Camera-type eye (tissue), 1 donor: ENCODE measurements around the gene CHMP2A. TPM values are rescaled to one million over a fixed set of nuclear protein-coding genes. Genes with fewer than 3 reads are reported as not detected.

Source experiments
- total RNA-seq: library from RNA; depleted of rRNA; stranded (reverse); fragments of >200 nt; gene quantifications from one replicate; pipeline ENCODE4 v1.2.3, GENCODE V29; 2014

The CHMP2A gene
- 71.1 TPM for total RNA-seq

DNA sequence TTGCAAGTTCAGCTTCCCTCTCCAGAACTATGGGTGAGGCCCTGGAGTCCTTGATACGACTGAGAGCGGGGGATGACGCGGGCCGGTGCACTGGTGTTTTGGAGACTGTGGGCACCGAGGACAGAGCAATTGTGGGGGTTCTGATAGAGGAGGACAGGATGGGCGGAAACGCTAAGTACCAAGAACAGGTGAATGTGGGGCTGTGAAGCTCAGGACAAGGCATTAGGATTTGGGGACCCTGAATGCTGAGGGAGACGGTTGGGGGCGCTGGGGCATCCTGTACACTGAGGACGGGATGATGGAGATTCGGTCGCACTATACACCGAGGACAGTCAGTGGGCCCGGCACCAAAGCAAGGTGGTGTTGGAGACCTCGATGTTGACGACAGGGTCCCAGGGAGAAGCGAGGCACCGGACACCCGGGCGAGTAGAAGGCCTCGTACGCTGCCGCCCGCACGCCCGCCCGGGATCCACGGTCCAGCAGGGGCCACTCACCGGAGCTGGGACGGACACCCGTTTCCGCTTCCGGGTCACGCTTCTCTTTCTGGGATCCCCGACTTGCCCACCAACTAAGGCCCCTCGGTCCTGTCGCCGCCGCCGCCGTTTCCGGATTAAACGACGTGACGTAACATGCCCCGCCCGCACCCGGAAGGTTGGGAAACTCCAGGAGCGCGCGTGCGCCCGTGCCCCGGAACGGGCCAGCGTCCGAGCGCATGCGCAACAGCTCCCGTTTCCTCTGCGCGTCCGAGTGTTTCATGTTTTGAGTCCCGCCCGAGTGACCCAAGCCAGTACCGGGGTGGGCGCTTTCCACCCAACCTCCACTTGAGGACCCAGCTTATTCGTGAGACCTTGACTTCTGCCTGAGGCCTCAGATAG is at the start of gene CHMP2A:
Gene CHMP2A, minus strand, starts transcription at position 612 of the 875 bp plus-strand sequence. CDS start 893 bp downstream, outside the sequence.

DNA sequence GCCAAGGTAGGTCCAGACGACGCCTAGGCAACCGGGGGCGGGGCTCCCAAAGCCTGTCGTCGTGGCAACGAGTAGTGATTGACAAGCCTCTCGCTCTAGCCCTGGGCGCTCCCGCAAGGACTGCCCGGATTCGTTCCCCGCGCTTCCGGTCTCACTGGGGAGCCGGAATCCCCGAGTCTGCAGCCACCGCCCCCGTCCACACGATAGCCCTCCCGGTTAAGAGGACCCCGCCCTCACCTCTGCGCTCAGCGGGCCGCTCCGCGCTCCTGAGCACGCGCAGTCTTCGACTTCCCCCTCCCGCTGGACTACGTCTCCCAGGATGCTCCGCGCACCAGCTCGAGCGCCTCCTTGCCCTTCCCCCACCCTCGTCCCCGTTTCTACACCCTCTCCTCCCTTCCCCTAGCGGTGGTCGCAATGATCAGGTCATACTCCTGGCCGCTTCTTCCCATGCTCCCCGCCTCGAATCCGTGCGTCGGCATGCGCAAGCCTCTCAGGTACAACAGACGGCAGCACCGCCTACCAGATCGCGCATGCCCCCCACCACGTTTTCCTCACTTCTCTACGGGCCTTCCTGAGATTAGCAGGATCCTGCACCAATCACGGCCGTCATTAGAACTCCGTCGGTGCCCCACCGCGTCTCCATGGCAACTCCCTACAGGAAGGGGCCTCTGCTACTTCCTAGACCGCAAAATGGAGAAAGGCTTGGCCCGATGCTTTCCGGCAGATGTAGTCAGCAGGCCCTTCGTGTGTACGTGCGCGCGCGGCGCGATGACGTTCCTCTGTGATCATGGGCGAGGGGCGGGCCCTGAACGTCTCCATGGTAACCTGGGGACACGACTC is 18.1 kb upstream of the CHMP2A start, which contains the start of gene MZF1:
Gene MZF1, minus strand, starts transcription at position 518 of the 840 bp plus-strand sequence. CDS start 1,946 bp downstream, outside the sequence.

DNA sequence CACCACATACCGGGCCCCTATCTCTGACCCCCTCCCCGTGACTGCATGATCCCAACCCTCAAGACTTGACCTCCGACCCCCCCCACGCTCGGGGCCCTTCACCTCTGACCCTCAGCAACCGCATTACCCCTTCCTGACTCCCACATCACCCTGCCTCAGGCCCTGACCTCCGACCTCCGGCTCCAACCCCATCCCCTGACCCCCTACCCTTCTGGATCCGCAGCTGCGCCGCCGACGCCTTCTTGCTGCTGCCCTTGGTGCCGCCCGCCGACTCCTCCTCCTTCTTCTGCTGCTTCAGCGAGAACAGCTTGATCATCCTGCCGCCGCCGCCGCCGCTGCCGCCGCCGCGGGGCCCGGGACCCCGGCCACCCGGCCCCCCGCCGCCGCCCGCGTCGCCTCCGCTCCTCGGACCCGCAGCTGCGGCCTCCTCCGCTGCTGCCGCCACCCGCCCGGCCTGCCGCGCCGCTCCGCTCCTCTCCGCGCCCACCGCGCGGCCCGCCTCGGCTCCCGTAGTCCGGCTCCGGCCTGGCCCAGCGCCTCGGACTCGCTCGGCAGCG is 3.2 kb upstream of the CHMP2A start, which contains the start of gene UBE2M:
Gene UBE2M, minus strand, starts transcription at position 546 of the 557 bp plus-strand sequence. Its CDS starts 230 bp downstream, at position 316.

DNA sequence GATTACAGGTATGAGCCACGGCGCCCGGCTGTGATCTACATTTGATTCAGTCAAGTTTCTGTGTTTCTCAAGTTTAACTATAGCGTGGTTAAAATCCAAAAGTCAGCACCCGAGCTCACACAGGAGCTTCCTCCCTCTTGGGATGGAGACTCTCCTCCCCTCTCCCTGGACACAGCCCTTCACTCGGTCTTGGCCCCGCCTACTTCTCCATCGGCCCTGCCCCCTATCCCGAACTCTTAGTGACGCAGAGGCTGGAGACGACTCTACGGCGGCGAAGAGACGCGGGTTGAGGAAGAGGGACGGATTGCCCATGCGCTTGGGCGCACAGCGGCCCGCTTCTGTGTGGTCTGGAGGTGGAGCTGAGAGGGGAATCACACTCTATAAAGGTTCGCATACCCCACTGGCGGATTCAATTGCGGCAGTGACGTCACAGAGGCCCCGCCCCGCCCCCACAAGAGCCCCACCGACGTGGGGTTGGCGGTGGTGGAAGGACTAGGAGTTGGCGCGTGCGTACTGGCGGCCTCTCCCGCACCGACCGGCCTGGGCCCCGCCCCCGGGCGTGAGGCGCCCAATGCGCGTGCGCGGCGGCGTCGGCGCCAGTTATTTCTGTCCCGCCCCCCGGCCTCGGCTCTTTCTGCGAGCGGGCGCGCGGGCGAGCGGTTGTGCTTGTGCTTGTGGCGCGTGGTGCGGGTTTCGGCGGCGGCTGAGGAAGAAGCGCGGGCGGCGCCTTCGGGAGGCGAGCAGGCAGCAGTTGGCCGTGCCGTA is 10.9 kb downstream of the CHMP2A start, which contains the start of gene TRIM28:
Gene TRIM28, plus strand, starts transcription at position 239 of the 765 bp plus-strand sequence. CDS start 694 bp downstream, outside the sequence.

DNA sequence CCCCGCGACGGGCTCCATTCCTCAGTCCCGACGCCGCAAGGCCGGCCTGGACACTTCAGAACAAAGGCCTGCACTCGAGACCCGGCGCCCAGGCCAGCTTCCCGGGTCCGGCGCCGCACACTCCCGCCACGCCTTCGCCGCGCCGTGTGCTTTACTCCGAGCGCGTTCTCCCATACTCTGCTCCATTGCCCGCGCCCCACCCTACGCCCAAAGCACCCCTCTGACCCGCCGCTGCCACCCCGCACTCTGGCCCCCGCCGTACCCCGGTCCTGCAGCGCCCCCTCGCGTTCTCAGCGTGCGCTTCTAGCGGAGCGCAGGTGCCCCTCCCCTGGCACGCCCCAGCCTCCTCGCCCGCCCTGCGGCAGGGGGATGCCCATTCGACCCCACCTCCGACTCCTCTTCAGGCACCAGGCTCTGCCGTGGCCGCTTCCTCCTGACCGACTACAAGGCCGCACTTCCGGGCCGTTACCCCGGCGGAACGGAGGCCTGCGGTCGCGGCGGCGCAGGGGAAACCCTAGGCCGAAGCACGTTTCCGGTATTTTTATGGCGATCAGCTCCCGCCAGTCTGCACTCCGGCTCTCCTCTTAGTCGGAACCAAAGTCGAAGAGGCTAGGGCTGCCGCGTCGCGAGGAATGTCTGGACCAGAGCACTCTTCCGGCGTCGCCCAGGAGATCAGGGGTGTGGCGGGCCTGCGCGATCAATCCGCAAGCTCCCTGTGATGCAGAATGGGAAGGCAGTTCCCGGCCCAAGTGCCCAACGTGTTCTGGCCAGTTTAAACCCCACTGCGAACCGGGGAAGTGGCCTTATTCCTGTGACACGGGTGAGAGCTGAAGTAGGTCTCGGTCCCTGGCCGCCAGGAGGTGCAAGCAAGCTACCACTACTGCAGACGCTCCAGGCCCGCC is 35.3 kb downstream of the CHMP2A start, which contains the start of gene ZBTB45:
Gene ZBTB45, minus strand, starts transcription at position 456 of the 902 bp plus-strand sequence. CDS start 2,137 bp downstream, outside the sequence.

DNA sequence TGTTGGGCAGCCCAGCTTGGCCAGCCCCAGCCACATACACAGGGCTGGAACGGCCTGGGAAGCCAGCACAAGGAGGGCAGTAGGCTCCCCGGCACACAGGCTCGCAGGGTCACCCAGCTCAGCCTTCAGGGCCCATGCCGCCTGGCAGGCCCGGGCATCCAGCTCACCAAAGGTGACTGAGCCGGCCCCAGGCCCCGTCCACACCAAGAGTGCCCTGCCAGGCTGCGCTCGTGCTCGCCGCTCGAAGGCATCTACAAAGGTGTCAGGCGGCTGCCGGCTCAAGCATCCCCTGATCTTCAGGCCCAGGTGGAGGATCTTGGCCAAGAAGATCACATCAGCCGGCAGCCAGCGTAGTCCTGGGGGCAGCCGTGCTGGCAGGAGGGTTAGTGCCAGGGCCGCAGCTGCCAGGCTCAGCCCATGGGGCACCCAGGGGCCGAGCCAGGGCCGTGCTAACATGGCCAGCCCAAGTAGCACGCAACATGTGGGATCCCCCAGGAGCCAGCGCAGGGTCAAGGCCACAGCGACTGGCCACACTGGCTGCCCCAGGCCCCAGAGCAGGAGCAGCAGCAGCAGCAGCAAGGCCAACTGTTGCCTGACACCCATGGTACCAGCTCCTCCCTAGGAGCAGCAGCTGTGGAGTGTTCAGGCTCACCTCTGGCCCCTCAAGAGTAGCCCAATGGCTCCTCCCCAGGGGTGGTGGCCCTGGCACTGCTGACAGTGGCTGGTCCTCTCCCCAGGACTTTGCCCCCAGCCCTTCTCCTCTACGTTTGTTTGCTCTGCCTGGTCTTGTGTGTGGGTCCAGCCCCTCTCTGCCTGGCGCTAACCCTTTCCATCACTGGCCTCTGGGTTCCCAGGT is 43.3 kb downstream of the CHMP2A start, which contains the start of gene SLC27A5:
Gene SLC27A5, minus strand, starts transcription at position 640 of the 856 bp plus-strand sequence. Its CDS starts 37 bp downstream, at position 603.

Other genes with a start within 250 kb of the CHMP2A start
- gene ERVK3-1, start 249.7 kb downstream of the CHMP2A start, total RNA-seq: 37.8 TPM
- 4.1 TPM for gene ZSCAN22, start 228.1 kb downstream of the CHMP2A start, total RNA-seq
- gene A1BG, start 201.6 kb downstream of the CHMP2A start, total RNA-seq: 6.0 TPM
- gene ZNF497, start 192.4 kb downstream of the CHMP2A start, total RNA-seq: 8.7 TPM
- 4.4 TPM for gene ZNF837, start 174.1 kb downstream of the CHMP2A start, total RNA-seq
- gene RPS5, start 167.8 kb downstream of the CHMP2A start, total RNA-seq: 834 TPM
- not detected for gene RNF225, start 159.4 kb downstream of the CHMP2A start, total RNA-seq
- 20.0 TPM for gene ZNF584, start 146.5 kb downstream of the CHMP2A start, total RNA-seq
- gene ZNF132, start 115.0 kb downstream of the CHMP2A start, total RNA-seq: 13.2 TPM
- 19.1 TPM for gene ZNF324B, start 103.5 kb downstream of the CHMP2A start, total RNA-seq
- gene ZNF324, start 88.0 kb downstream of the CHMP2A start, total RNA-seq: 35.8 TPM
- gene ZNF446, start 78.8 kb downstream of the CHMP2A start, total RNA-seq: 19.0 TPM
- 4.9 TPM for gene SLC27A5, start 43.1 kb downstream of the CHMP2A start, total RNA-seq
- gene ZBTB45, start 35.3 kb downstream of the CHMP2A start, total RNA-seq: 7.4 TPM
- gene TRIM28, start 11.0 kb downstream of the CHMP2A start, total RNA-seq: 264 TPM
- 40.4 TPM for gene UBE2M, start 3.5 kb upstream of the CHMP2A start, total RNA-seq
- 35.8 TPM for gene MZF1, start 18.2 kb upstream of the CHMP2A start, total RNA-seq